EH (cell line): ENCODE measurements around the gene NMRAL1.

Source experiments
- DNase-seq: peaks from one replicate; pipeline ENCODE4 v3.0.0-alpha.2; 2015; ENCODE audit warnings: low read depth

The NMRAL1 gene

GRCh38 chr16:4474192-4474961 lies at the start of gene NMRAL1:
NMRAL1 (minus strand) TSS chr16:4474625; CDS start chr16:4474132, 493 bp downstream.
- peak; percentile 89 for DNase-seq

- no peak for DNase-seq
These were observed 49.3 kb upstream of the NMRAL1 start for GRCh38 chr16:4523686-4524085.

- DNase-seq = peak; percentile 16
These were observed 47.7 kb upstream of the NMRAL1 start for GRCh38 chr16:4522051-4522581.

GRCh38 chr16:4520913-4521312 lies 46.5 kb upstream of the NMRAL1 start:
- no peak for DNase-seq

GRCh38 chr16:4519274-4520058 lies 45.0 kb upstream of the NMRAL1 start:
- no peak for DNase-seq

GRCh38 chr16:4517812-4518680 lies 43.6 kb upstream of the NMRAL1 start:
- DNase-seq = peak; percentile 32

GRCh38 chr16:4515611-4516233 lies 41.3 kb upstream of the NMRAL1 start:
- no peak for DNase-seq

GRCh38 chr16:4514606-4515005 lies 40.2 kb upstream of the NMRAL1 start:
- DNase-seq = no peak

GRCh38 chr16:4513881-4514280 lies 39.5 kb upstream of the NMRAL1 start:
- DNase-seq = no peak

- DNase-seq = no peak
These were observed 38.8 kb upstream of the NMRAL1 start for GRCh38 chr16:4513086-4513860.

- no peak for DNase-seq
These were observed 38.0 kb upstream of the NMRAL1 start for GRCh38 chr16:4512473-4512872.

GRCh38 chr16:4511441-4512082 lies 37.1 kb upstream of the NMRAL1 start:
- DNase-seq = peak; percentile 52

GRCh38 chr16:4510747-4511426 lies 36.5 kb upstream of the NMRAL1 start:
- DNase-seq = no peak

- no peak for DNase-seq
These were observed 35.7 kb upstream of the NMRAL1 start for GRCh38 chr16:4510131-4510530.

- no peak for DNase-seq
These were observed 35.0 kb upstream of the NMRAL1 start for GRCh38 chr16:4509420-4509819.

- DNase-seq = no peak
These were observed 34.4 kb upstream of the NMRAL1 start for GRCh38 chr16:4508806-4509205.

GRCh38 chr16:4507588-4508345 lies 33.3 kb upstream of the NMRAL1 start:
- DNase-seq = no peak

- DNase-seq = peak; percentile 78
These were observed 32.0 kb upstream of the NMRAL1 start for GRCh38 chr16:4506450-4506849.
